ENCODE data around the gene SPACDR.
"Not testable (repeated sequence)": the region's sequence is repeated elsewhere in the genome, so short reads cannot be mapped to it uniquely, and the experiment has no call there.

SPACDR gene

GRCh38 chr7:100444311-100445278, 19.5 kb downstream of the SPACDR start:
- no peak overlapping the region for H3K27ac ChIP-seq (replicated peaks)
- DNase-seq (ENCODE audit: low read depth in 1 of 2, low spot score in 1 of 2): no peak
- H3K27me3 ChIP-seq (ENCODE audit: insufficient read depth, poor library complexity, severe bottlenecking): no peaks in the 10 kb centered on the region
- H3K4me3 ChIP-seq (replicated peaks; ENCODE audit: insufficient read depth, low read length): no peak overlapping the region
- TF ChIP-seq, protein P1, sequence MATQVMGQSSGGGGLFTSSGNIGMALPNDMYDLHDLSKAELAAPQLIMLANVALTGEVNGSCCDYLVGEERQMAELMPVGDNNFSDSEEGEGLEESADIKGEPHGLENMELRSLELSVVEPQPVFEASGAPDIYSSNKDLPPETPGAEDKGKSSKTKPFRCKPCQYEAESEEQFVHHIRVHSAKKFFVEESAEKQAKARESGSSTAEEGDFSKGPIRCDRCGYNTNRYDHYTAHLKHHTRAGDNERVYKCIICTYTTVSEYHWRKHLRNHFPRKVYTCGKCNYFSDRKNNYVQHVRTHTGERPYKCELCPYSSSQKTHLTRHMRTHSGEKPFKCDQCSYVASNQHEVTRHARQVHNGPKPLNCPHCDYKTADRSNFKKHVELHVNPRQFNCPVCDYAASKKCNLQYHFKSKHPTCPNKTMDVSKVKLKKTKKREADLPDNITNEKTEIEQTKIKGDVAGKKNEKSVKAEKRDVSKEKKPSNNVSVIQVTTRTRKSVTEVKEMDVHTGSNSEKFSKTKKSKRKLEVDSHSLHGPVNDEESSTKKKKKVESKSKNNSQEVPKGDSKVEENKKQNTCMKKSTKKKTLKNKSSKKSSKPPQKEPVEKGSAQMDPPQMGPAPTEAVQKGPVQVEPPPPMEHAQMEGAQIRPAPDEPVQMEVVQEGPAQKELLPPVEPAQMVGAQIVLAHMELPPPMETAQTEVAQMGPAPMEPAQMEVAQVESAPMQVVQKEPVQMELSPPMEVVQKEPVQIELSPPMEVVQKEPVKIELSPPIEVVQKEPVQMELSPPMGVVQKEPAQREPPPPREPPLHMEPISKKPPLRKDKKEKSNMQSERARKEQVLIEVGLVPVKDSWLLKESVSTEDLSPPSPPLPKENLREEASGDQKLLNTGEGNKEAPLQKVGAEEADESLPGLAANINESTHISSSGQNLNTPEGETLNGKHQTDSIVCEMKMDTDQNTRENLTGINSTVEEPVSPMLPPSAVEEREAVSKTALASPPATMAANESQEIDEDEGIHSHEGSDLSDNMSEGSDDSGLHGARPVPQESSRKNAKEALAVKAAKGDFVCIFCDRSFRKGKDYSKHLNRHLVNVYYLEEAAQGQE (IDR thresholded peaks at IDR 0.05; ENCODE audit: insufficient replicate concordance, low read depth): no peak
- TF ChIP-seq SPI1 (IDR thresholded peaks at IDR 0.05; ENCODE audit: borderline replicate concordance, low read depth) (no peak), POLR2AphosphoS5 (IDR thresholded peaks at IDR 0.05; ENCODE audit: low read depth) (no peak), GABPA (IDR thresholded peaks at IDR 0.05; ENCODE audit: low read depth) (no peak)
- TF ChIP-seq, protein P2, sequence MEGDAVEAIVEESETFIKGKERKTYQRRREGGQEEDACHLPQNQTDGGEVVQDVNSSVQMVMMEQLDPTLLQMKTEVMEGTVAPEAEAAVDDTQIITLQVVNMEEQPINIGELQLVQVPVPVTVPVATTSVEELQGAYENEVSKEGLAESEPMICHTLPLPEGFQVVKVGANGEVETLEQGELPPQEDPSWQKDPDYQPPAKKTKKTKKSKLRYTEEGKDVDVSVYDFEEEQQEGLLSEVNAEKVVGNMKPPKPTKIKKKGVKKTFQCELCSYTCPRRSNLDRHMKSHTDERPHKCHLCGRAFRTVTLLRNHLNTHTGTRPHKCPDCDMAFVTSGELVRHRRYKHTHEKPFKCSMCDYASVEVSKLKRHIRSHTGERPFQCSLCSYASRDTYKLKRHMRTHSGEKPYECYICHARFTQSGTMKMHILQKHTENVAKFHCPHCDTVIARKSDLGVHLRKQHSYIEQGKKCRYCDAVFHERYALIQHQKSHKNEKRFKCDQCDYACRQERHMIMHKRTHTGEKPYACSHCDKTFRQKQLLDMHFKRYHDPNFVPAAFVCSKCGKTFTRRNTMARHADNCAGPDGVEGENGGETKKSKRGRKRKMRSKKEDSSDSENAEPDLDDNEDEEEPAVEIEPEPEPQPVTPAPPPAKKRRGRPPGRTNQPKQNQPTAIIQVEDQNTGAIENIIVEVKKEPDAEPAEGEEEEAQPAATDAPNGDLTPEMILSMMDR (IDR thresholded peaks at IDR 0.05; ENCODE audit: insufficient read depth, low read length): no peak

DNA sequence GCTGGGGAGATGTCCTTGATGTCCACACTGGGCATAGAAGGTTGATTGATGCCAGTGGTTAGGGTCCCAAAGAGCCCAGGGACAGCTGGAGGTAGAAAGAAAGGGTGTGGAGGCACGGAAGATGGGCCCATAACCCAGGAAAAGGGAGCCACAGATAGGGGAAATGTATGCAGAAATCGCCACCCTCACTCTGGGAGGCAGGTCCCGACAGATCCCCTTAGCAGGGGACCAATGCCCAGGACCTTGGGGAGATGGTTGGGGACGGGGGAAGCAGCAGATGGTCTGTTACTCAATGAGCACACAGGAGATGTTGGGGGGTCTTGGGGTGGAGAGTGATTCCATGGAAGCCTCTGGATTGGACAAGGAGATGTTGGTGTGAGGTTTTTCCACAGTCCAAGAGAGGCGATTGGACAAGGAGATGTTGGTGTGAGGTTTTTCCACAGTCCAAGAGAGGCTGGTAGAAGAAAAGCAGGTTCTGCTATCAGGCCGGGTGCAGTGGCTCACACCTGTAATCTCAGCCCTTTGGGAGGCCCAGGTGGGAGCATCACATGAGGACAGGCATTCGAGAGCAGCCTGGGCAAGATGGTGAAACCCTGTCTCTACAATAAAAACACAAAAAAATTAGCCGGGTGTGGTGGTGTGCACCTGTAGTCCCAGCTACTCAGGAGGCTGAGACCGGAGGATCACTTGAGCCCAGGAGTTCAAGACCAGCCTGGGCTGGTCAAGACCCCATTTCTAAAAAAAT, 20.8 kb downstream of the SPACDR start:
- DNase-seq (ENCODE audit: low read depth in 1 of 2, low spot score in 1 of 2): no peak
- no peak overlapping the region for H3K4me3 ChIP-seq (replicated peaks; ENCODE audit: insufficient read depth, low read length)
- no peak for TF ChIP-seq POLR2AphosphoS5 (IDR thresholded peaks at IDR 0.05; ENCODE audit: low read depth)
- TF ChIP-seq, protein P1 (IDR thresholded peaks at IDR 0.05; ENCODE audit: insufficient replicate concordance, low read depth): no peak
- TF ChIP-seq, protein P2 (IDR thresholded peaks at IDR 0.05; ENCODE audit: insufficient read depth, low read length): no peak
- TF ChIP-seq GABPA (IDR thresholded peaks at IDR 0.05; ENCODE audit: low read depth): no peak
- no peak for TF ChIP-seq SPI1 (IDR thresholded peaks at IDR 0.05; ENCODE audit: borderline replicate concordance, low read depth)
- no peak overlapping the region for H3K27ac ChIP-seq (replicated peaks)
- H3K27me3 ChIP-seq (ENCODE audit: insufficient read depth, poor library complexity, severe bottlenecking): no peaks in the 10 kb centered on the region

GRCh38 chr7:100441641-100442535, 22.2 kb downstream of the SPACDR start:
- H3K27ac ChIP-seq (replicated peaks): no peak overlapping the region
- no peak for DNase-seq (ENCODE audit: low read depth in 1 of 2, low spot score in 1 of 2)
- TF ChIP-seq SPI1 (IDR thresholded peaks at IDR 0.05; ENCODE audit: borderline replicate concordance, low read depth) (no peak), GABPA (IDR thresholded peaks at IDR 0.05; ENCODE audit: low read depth) (no peak), POLR2AphosphoS5 (IDR thresholded peaks at IDR 0.05; ENCODE audit: low read depth) (no peak)
- TF ChIP-seq, protein P2 (IDR thresholded peaks at IDR 0.05; ENCODE audit: insufficient read depth, low read length): no peak
- TF ChIP-seq, protein P1 (IDR thresholded peaks at IDR 0.05; ENCODE audit: insufficient replicate concordance, low read depth): no peak

DNA sequence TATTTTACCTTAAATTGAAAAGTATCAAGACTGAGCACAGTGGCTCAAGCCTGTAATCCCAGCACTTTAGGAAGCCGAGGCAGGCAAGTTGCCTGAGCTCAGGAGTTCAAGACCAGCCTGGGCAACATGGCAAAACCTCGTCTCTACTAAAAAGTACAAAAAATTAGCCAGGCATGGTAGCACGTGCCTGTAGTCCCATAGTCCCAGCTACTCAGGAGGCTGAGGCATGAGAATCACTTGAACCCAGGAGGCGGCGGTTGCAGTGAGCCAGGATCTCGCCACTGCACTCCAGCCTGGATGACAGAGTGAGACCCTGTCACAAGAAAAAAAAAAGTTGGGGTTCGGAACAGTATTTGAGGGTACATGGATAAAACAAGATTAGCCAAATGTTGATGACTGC, 24.8 kb downstream of the SPACDR start:
- not testable (repeated sequence) for H3K4me3 ChIP-seq (replicated peaks; ENCODE audit: insufficient read depth, low read length); H3K27ac ChIP-seq (replicated peaks); H3K27me3 ChIP-seq (ENCODE audit: insufficient read depth, poor library complexity, severe bottlenecking); DNase-seq (ENCODE audit: low read depth in 1 of 2, low spot score in 1 of 2)

More at GRCh38 chr7:100441641-100442535, 22.2 kb downstream of the SPACDR start:
- no peak overlapping the region for H3K4me3 ChIP-seq (replicated peaks; ENCODE audit: insufficient read depth, low read length)
- H3K27me3 ChIP-seq (ENCODE audit: insufficient read depth, poor library complexity, severe bottlenecking): no peaks in the 10 kb centered on the region
